IPS-NIHi11 (cell line): ENCODE data around the gene NTMT1.
"Not testable (repeated sequence)": the region's sequence is repeated elsewhere in the genome, so short reads cannot be mapped to it uniquely, and the experiment has no call there.

Experiments used
- DNase-seq: peaks from one replicate; pipeline ENCODE4 v3.0.0; 2012; ENCODE audit warnings: mixed read lengths, low spot score

The NTMT1 gene, protein sequence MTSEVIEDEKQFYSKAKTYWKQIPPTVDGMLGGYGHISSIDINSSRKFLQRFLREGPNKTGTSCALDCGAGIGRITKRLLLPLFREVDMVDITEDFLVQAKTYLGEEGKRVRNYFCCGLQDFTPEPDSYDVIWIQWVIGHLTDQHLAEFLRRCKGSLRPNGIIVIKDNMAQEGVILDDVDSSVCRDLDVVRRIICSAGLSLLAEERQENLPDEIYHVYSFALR

DNA sequence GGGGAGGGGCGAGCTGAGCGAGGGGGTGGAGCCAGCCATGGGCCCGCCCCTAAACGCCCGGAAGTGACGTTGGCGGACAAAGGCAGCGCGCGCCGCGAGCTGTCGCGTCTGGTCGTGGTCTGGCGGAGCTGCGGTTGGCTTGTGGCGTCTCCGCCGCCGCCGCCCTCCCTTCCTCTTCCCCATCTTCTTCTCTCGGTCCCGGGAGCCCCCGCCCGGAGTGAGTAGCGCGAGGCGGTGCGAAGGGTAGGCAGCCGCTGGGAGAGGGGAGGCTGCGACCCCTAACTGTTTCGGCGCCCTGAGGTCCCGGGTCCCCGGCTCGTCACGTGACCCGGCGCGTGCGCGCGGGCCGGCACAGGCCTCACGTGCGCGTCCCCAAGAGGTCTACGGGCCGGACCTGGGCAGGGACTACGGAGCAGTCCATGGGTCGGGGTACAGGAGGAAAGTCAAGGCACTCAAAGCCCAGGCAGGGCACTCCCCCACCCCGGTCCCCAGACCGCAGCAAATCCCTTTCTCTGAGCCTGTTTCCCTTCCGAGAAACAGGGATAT, at the start of gene NTMT1:
NTMT1 (plus strand) TSS at position 85 of the 546 bp plus-strand sequence. CDS start 6,541 bp downstream, outside the sequence.
- DNase-seq, result peak; percentile 94

GRCh38 chr9:129576546-129577543, 49.1 kb upstream of the NTMT1 start:
- no peak for DNase-seq

- DNase-seq, result no peak
Observed at GRCh38 chr9:129579294-129579693, 46.7 kb upstream of the NTMT1 start.

DNA sequence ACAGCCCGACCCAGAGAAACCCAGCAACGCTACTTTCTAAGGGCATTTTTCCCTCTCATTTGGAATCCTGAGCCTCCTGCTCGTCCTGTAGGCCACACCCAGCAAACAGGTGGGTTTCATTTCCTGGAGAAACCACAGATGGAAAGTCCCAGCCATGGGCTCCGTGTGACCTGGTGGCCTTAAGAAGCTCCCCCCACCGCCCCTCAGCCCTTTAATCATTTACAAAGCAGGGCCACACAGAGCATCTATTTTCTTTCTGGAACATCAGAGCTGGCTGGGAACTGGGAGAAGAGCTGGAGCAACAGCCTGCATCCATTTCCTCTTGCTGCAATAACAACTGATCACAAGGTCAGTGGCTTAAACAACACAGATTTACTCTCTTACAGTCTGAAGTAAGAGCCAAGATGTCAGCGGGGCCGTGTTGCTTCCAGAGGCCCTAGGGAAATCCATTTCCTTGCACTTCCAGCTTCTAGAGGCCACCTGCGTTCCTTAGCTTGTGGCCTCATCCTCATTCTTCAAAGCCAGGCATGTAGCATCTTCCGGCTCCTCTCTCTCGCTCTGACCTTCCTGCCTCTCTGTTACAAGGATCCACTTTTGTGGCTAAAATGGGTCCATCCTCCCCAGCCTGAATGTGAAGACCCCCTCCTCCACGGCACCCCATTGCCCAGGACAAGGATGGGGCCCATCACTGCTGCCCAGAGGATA, 45.6 kb upstream of the NTMT1 start:
- DNase-seq, result no peak

DNA sequence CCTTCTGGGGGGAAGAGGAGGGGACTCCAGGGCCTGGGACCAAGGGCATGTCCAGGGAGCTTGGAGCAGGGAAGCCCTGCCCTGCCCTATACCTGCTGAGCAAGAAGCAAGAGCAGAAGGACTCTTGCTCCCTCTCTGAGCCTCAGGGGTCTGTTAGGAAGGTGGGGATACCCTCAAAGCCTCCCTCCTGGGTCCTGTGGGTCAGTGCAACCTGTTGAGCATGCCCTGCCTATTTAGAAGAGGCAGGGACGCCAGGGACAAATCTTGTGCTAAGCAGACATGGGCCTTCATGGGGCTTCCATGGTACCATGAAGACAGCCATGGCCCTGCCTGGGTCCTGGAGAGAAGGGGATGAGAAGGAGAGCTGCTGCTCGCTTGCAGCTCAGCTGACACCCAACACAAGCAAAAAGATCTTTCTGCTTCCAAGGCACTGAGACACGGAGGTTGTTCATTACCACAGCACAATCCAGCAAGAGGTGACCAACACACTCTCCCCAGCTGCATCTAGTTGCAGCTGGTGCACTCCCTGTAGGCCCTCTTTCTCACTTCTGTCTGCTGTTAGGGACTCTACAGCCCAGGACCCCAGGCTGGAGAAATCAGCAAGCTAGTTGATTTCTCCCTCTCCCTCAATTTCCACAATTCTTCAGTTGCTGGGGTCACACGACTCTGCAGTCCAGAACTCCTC, 44.3 kb upstream of the NTMT1 start:
- no peak for DNase-seq

DNA sequence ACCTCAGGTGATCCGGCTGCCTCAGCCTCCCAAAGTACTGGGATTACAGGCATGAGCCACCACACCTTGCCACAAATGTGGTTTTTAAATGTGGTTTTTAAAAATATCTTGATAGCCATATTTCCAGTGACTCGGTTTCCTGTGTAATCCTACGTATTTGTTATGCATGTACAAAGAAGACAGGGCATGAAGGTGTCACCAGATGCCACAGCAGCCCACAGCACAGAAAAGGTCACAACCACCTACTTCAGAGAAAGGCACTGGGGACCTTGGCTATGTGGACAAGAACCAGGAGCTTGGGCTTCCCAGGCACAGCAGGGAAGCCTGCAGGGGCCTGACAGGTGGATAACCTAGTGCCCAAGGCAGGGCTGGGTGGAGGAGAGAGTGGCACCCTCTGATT, 43.1 kb upstream of the NTMT1 start:
- no peak for DNase-seq

DNA sequence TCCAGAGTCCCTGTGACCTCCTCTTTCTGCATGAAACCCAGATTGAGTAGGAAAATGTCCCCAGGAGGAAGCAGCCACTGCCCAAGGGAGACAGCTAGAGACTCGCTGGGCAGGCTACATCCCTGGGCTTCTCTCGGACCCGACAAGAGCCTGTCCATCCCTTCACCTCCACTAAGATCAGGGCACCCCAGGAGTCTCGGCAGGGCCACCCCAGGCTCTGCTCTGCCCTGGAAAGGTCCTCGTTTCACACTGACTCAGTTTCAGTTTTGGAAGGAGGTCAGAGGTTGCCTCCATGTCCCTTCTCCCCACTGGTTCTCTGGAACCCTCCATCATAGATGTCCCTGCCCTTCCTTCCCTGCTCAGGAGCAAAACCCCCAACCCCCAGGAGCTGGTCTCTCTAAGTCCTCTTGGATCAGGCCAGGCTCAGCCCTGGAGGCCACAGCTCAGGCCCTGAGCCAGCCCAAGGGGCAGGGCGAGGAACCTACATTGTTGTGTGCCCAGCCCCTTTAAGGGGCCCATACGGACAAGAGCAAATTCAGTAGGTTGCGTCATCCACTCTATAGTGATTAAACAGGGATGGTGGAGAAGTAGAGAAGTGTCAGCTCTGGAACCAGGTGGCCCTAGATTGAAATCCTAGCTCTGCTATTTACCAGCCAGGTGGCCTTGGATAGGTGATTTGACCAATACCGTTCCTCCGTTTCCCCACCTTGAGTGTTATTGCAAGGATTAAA, 42.5 kb upstream of the NTMT1 start:
- DNase-seq, result no peak

GRCh38 chr9:129584136-129584535, 41.8 kb upstream of the NTMT1 start:
- peak; percentile 84 for DNase-seq

- no peak for DNase-seq
Observed at GRCh38 chr9:129585352-129585751, 40.6 kb upstream of the NTMT1 start.

- no peak for DNase-seq
Observed at GRCh38 chr9:129586245-129586644, 39.7 kb upstream of the NTMT1 start.

DNA sequence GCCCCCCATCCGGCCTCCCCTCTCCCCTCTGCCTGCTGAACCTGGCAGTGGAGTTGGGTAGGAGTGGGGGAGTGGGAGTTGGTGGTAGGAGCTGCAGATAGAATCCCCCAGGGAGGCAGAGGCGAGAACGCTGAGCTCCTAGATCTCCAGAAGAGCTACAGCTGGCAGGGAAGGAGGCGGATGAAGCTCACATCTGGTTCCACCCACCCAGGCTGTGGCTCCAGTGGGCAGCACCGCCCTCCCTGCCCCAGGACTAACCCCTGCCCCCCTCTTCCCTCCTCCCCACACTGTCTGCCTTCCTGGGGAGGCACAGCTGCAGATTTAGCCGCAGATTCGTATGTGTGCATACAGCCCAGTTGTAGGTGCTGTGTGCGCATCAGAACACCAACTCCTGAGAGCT, 39.3 kb upstream of the NTMT1 start:
- no peak for DNase-seq

DNA sequence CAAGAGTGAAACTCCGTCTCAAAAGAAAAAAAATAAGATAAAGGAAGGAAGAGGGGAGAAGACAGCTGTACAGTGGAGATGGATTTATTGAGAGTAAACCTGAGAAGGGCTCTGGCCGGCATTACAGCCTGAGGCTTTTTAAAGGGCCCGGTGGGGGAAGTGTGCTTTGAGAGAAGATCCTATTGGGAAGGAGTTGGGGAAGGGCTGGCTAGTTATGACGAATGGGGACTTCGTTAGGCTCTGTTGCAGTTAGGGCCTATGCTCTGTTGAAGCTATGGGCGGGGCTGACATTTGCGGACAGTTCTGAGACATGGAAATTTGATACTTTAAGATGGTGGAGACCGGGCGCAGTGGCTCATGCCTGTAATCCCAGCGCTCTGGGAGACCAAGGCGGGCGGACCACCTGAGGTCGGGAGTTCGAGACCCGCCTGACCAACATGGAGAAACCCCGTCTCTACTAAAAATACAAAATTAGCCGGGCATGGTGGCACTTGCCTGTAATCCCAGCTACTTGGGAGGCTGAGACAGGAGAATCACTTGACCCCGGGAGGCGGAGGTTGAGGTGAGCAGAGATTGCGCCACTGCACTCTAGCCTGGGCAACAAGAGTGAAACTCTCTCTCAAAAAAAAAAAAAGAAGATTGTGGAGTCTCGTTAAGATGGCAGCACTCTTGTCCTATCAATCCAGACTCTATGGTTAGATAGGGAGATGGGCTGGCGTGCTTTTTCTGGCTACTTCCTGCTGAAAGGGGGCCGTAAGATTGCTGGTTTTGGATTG, 38.3 kb upstream of the NTMT1 start:
- no peak for DNase-seq

GRCh38 chr9:129590466-129590865, 35.5 kb upstream of the NTMT1 start:
- no peak for DNase-seq

DNA sequence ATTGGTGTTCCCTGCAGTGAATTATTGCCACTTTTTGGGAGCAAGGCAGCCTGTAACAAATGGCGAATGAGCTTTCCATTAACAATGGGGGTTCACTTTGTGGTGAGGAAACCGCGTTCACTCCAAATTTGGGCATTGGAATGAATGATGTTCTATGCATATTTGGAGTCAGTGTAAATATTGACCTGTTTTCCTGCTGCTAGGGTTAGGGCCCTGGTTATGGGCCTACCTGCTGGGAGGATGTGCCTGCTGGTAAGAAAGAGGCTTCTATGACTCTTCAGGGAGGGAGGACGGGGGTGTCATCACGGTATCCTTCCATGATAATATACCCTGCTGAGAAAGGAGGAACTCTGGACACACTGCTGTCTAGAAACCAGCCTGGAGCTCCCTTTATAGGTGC, 34.0 kb upstream of the NTMT1 start:
- no peak for DNase-seq

DNA sequence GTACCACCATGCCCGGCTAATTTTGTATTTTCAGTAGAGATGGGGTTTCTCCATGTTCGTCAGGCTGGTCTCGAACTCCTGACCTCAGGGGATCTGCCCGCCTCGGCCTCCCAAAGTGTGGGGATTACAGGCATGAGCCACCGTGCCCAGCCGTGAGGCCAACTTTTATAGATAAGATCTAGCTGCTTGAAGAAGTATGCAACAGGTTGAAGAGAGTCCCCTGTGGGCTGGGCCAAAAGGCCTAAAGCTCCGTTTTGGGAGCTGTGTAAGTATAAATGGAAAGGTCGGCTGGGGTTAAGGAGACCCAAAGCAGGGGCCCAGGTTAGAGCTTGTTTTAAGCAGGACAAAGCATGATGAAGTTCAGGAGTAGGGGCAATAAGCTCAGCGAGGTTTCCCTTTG, 33.2 kb upstream of the NTMT1 start:
- DNase-seq, result not testable (repeated sequence)

GRCh38 chr9:129594632-129595031, 31.3 kb upstream of the NTMT1 start:
- no peak for DNase-seq

DNA sequence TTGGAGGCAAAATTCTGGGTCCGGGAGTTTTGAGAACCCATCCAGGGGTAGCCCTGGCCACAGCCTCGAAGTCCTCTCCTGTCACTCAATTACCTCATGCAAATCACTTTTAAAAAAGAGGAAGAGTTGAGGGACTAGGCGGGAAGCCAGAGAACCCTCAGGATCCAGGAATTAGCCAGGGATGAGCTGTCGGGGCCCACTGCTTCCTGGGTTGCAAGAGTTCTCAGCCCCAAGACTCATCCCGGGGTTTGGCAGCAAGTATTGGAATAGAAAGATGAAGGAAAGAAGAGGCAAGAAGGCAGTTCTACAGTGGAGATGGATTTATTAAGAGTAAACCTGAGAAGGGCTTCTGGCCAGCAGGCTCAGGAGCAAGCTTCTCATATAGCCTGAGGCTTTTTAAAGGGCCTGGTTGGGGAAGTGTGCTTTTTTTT, 30.6 kb upstream of the NTMT1 start:
- no peak for DNase-seq

DNA sequence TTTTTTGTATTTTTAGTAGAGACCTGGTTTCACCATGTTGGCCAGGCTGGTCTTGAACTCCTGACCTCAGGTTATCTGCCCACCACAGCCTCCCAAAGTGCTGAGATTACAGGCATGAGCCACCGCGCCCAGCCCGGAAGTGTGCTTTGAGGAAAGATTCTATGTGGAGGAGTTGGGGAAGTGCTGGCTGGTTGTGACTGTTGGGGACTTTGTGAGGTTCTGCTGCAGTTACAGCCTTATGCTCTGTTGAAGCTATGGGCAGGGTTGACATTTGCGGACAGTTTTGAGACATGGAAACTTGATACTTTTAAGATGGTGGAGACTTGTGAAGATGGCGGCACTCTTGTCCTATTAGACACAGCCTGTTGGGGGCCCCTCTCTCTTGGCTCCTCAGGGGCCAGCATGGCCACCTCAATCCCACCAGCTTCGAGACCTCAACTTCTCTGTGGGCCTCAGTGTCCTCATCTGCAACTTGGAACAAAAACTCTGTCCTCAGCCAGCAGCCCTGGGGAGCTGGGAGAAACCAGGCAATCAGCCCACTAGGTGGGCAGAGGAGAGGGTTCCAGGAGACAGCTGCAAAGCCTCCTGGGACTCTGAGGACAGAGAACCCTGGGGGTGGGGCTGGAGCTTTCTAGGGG, 29.9 kb upstream of the NTMT1 start:
- no peak for DNase-seq

DNA sequence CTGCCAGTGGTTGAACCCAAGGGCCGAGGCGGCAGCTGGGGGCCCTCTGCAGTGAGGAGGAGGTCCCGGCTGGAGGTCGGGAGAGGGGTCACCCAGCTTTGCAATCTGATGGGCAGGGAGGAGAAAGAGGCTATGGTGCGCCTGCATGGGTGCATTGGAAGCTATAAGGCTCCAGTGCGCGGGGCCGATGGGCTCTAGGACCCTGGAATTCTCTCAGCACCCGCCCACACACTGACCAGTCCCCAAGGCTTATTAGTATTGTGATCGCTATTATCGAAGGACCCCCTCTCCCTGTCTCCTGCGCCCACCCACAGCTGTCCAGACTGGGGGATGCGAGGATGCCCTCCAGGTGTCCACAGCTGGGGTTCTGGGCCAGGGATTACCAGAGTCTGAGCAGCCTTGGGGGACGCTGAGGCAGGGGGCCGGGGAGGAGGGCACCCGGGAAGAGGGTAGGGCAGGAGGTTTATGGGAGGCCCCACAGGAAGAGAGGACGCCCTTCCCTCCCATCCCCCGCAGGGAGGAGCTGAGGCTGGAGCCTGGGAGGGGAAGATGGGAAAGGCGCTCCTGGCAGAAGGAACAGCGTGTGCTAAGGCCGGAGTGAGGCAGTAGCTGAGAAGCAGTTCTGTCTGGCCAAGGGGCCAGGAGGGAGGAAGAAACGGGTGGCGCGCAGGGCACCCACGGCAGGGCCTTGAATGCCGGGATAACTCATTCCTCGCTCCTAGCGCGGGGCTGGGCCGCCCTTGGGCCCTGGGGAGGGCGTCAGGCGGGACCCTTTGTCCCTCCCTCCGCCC, 29.2 kb upstream of the NTMT1 start:
- peak; percentile 75 for DNase-seq
